Embryonic facial prominence (tissue), 1 donor: ENCODE data around the gene AGPAT2.
"Not testable (repeated sequence)": the region's sequence is repeated elsewhere in the genome, so short reads cannot be mapped to it uniquely, and the experiment has no call there.

Experiments used
- DNase-seq: peaks from one replicate; pipeline ENCODE4 v3.0.0-alpha.2; 2016; ENCODE audit errors: extremely low spot score

Gene AGPAT2

GRCh38 chr9:136645352-136645902, 41.8 kb downstream of the AGPAT2 start:
- DNase-seq: no peak

- no peak for DNase-seq
Observed at GRCh38 chr9:136644593-136645351, 42.5 kb downstream of the AGPAT2 start.

DNA sequence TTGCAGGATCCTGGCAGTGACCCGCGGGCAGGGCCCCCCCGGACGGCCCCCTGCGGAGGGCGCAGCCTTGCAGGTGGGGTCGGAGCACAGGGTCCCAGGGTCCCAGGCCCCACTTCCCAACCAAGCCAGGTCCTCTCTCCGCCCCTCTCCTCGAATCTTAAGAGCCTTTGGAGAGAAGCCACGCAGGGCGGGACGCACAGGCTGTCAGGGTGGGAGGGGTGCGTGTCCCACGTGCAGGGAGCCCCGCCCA, 43.0 kb downstream of the AGPAT2 start:
- DNase-seq: no peak

DNA sequence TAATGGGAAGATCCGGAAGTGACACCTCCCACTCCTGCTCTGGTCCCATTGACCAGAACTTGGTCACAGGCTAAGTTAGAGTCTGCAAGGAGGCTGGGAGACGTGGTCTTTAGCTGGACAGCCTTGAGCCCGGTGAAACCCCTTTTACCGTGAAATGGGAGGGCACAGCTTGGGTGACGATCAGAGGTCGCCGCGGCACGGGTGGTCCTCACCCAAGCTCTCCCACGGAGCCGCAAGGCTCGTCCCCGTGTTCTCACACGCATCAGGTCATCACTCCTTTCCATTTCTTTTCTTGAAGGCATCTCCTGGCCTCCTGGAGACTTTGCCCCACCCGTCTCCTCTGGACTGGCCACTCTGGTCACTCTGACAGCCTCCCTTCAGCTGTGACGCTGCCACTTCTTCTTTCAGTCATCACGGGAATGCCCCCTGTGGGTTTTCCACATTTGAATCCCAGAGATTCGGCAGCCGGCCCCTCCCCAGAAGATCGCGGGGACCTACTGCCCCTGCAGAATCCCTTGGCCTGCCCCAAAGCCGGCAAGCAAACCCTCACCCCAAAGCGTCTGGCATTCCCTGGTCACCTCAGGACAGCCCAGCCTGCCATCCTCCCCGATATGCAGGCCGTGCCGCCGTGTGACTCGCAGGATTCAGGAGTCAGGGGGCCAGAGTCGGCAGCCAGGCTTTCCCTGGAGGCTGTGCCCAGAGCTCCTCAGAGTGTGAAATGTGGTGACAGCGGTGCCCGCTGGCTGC, 43.5 kb downstream of the AGPAT2 start:
- DNase-seq: no peak

DNA sequence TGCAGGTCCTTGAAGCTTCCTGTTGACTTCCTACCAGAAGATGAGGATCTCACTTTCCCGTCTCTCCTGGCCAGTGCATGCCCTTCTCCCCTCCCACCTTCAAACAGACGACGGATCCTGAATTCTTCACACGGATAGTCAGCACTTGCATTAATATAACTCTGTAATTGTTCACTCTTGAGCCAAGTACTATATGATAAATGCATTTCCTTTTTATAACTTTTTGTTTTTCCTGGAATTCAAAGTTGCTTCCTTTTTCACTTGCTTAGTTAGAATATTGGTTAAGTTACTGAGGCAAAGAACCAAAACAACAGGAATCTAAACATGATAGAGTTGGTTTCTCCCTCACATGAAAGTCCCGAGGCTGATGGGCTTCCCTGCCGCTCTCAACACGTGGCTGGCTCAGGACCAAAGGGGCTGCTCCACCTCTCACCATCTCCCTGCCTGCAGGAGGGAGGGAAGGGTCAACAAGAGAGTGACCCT, 44.8 kb downstream of the AGPAT2 start:
- DNase-seq: no peak

- DNase-seq: no peak
Observed at GRCh38 chr9:136640171-136641111, 46.8 kb downstream of the AGPAT2 start.

GRCh38 chr9:136634904-136635303, 52.4 kb downstream of the AGPAT2 start:
- DNase-seq: no peak

DNA sequence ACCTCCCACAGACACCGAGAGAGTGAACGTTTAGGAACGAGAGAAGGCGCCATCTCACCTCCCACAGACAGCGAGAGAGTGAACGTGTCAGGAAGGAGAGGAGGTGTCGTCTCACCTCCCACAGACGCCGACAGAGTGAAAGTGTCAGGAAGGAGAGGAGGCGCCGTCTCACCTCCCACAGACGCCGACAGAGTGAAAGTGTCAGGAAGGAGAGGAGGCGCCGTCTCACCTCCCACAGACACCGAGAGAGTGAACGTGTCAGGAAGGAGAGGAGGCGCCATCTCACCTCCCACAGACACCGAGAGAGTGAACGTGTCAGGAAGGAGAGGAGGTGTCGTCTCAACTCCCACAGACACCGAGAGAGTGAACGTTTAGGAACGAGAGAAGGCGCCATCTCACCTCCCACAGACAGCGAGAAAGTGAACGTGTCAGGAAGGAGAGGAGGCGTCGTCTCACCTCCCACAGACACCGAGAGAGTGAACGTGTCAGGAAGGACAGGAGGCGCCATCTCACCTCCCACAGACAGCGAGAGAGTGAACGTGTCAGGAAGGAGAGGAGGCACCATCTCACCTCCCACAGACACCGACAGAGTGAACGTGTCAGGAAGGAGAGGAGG, 54.7 kb downstream of the AGPAT2 start:
- not testable (repeated sequence) for DNase-seq

GRCh38 chr9:136632072-136632471, 55.2 kb downstream of the AGPAT2 start:
- not testable (repeated sequence) for DNase-seq

DNA sequence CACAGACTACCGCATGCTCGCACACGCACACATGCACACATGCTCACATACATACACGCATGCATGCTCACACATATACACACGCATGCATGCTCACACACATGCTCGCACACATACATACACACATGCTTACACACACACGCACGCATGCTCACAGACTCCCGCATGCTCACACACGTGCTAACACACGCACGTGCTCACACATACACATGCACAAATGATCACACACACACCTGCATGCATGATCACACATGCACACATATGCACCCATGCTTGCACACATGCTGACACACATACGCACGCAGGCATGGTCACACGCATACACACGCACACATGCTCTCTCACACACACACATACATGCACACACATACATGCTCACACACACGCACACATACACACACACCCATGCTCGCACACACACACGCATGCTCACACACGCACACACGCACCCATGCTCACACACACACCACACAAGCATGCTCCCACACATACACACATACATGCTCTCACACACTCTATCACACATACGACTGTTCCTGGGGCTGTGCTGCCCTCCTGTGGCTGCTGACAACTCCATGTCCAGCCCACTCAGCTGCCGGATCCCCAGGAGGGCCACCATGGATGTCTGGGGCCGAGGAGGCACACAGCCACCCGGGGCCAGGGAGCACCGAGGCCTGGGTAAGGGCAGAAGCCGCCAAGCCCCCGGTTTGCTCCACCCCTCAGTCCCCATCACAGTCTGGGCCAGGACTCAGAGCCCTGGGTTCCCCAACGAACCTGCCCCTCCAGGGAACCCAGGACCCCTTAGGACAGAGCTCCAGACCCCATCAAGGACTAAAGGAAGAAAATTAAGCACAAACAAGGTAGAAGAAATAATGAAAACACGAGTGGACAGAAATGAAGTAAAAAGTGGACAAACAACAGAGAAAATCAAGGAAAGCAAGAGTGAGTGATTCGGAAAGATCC, 55.9 kb downstream of the AGPAT2 start:
- no peak for DNase-seq

DNA sequence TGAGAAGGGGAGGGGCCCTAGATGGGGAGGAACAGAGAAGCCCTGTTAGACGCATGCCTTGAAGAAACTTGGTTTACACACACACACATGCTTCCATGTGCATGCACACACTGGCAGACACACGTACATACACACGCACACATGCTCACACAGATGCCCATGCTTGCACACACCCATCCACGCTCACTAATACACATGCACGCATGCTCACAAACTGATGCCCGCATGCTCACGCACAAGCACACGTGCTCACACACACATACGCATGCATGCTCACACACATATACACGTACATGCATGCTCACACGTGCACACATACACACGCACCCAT, 56.6 kb downstream of the AGPAT2 start:
- no peak for DNase-seq

DNA sequence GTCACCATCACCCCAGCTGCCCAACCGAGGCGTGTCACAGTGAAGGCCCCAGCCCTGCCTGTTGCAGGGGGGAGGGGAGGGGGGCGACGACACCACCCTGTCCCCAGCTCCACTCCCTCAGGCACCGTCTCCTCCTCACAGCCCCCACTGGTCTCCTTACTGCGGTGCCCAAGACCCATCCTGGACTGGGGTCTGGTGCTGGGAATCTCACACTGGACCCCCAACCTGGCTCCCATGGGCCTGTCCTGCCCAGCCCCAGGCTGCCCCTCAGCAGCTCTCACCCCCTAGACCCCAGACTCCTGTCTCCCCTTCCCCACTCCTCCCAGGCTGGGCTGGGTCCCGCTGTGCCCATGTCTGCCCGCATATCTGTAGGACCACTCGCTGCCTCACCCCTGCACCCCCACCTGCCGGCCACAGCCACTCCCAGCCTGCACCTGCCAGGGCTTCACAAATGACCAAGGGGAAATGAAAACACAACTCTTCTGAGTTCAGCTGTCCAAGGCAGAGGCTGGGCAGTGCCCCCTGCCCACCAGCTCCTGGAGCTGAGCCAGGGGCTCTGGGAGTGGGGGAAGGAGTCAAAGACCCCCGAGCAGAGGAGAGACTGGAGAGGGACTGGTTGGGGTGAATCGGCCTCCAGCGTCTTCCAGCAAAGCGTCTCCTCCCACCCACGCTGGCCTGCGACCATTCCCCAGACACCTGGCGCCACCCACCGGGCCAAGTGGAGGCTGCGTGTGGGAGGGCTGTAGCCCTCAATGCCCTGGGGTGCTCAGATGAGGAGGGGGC, 57.2 kb downstream of the AGPAT2 start:
- no peak for DNase-seq

DNA sequence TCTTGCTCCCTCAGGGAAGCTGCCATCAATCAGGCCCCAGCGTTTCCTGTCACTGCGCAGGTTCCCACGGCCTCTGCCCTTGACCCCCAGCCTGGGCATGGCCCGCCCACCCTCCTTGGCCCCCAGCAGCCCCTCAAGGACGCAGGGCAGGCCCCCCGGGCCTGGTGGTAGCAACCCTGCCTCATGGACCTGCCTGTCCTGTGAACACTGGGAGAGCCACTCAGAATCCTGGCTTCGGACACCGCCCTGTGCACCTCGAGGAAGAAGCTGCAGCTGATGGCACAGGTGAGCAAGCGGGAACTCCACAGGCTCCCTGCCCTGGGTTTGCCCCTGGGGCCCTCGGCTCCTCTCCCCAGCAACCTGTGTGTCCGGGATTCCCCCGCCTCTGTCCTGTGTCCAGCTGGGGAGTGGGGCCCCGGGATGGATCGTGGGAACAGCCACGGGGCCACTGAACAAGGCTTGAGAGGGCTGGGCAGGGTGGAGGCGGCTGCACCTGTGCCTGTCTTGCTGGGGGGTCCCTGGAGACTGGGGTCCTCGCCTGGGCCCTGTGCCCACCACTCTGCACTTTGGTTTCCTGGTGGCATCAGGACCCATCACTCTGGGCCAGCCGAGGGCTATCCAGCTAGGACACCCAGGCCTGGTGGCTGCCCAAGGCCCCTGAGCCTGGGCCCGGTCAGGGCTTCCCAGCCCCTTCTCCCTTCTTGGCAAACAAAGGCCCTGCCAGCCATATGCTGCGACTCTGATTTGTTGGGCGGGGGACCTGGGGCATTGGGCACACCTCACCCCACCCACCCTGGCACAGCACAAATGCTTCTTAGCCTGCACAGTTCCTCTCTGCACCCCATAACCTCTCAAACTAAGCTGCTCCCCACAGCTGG, 58.0 kb downstream of the AGPAT2 start:
- no peak for DNase-seq

DNA sequence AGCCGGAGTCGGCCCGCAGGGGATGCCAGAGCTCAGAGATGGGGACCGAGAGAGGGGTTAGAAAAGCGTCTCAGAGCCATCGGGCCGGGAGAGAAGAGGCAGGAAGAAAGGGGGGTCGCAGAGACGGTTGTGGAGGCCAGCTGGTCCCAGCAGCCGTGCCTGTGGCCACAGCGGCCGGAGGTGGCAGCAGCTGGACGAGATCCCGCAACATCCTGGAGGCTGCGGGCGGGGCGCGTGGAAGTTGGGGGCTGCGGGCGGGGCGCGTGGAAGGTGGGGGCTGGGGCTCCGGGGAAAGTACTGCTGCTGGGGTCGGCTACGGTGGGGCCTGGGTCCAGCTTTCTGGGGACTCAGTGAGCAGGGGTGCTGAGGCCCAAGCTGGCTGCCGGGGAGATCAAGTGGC, 59.0 kb downstream of the AGPAT2 start:
- DNase-seq: no peak

DNA sequence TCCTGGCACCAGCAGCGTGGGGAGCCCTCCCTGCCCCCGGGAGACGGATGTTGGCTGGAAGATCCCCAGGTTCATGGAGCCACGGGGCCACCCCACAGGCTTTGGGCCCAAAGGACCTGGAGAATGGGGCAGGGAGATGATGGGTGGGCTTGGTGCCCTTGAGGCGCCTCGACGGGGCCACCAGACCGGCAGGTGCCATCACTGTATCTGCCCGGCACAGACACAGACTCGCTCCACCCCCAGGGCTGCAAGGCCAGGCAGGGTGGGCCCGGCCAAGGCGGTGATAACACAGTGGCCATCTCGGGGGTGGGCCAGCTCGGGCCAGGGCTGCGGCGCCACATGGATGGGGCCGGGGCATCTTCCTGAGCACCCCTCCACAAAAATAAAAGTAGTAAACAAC, 59.6 kb downstream of the AGPAT2 start:
- DNase-seq: no peak

DNA sequence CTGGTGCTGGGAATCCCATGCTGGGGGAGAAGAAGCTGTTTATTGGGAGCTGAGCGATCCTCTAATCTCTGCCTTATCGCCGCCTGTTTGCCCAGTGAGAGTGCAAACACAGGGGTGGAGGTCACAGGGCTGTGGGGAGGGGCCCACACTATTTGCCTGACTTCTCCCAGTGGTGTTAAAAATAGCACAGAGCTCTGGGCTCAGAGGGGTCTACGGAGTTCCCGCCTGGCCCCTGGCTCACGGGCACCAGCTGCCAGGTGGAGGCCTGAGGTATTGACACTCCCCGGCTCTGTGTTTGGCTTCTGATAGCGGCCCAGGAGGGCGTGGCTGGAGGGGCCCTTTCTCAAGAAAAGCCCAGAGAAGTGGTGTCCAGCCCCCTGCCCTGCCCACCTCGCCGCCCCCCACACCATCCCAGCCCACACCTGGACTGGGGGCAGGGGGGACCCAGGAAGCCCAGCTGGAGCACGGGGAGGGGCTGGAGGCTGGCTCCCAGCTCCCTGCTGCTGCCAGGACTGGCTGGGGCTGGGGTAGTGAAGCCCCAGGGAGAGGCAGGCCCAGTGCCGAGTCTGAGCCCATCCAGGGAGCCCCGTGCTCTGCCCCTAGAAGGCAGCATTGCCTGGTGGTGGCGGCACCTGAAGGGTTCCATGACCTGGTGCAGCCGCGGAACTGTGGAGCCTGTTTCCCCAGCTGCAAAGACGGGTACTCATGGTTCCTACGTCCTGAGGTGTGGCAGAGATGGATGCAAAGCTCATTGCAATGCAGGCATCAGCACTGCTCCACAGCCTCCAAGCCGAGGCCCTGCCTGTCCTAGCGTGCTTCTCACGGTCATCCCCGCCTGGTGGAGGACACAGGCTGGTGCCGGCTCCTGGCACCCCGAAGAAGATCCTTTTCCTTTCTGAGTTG, 60.3 kb downstream of the AGPAT2 start:
- no peak for DNase-seq

DNA sequence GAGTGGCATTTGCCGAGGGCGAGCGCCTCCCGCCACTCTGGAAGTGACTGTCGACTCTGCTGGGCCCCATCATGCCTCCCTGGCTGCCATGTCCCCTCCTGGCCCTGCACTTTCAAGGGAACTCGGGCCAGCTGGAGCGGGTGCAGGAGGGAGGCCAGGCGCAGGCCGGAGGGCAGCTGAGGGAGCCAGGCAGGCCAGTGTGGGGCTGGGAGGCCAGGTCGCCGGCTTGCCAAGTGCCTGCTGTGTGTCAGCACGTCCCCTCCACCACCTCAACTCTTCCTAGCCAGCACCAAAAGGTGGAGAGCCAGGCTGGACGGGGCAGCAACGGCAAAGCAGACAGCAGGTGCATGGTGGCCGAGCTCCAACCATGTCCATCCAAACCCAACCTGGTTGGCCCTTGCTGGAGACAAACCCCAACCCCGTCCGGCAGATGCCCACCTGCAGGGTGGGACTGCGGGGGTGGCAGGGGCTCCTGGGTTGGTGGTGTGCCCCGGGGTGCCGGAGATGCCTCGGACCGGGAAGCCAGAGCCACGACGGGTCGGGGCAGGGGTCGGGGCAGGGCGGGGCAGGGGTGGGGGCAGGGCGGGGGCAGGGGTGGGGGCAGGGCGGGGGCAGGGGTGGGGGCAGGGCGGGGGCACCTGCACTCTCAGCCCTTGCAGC, 61.1 kb downstream of the AGPAT2 start:
- DNase-seq: no peak
